SU-DHL-6 (cell line): ENCODE measurements around the gene C11orf24.

Experiments
- H2AFZ ChIP-seq: fragments of 200-600 bp; sonication (generic); 2 replicates; pipeline ENCODE4 v1.6.1; 2014; ENCODE audit warnings: low read depth, mild to moderate bottlenecking, moderate library complexity, mixed read lengths, antibody characterized with exemption, low read length; ENCODE audit not compliant: severe bottlenecking
- H3F3A ChIP-seq: fragments of 200-600 bp; shearing (Covaris generic); 2 replicates; pipeline ENCODE4 v1.6.0; 2016; ENCODE audit warnings: antibody characterized with exemption, mild to moderate bottlenecking; ENCODE audit not compliant: insufficient read depth
- H3K27ac ChIP-seq: fragments of 200-600 bp; sonication (generic); 2 replicates; pipeline ENCODE4 v1.5.1; 2016; ENCODE audit warnings: low read depth, mild to moderate bottlenecking, low read length, moderate library complexity, mixed read lengths
- H3K27me3 ChIP-seq: fragments of 200-600 bp; sonication (generic), shearing (Covaris generic); 2 replicates; pipeline ENCODE4 v1.6.0; 2014; ENCODE audit warnings: mild to moderate bottlenecking, low read length
- H3K36me3 ChIP-seq: fragments of 200-600 bp; sonication (generic); 2 replicates; pipeline ENCODE4 v1.6.1; 2014; ENCODE audit warnings: mild to moderate bottlenecking, low read length, mixed read lengths
- H3K4me2 ChIP-seq: fragments of 300-600, 200-600 bp; shearing (Covaris generic), sonication (generic); 2 replicates; pipeline ENCODE4 v1.6.0; 2014; ENCODE audit warnings: low read length, low read depth, mild to moderate bottlenecking; ENCODE audit not compliant: poor library complexity, severe bottlenecking
- H3K4me3 ChIP-seq: fragments of 200-600 bp; sonication (generic); 2 replicates; pipeline ENCODE4 v1.5.1; 2014; ENCODE audit warnings: antibody characterized with exemption, low read length, mild to moderate bottlenecking, mixed read lengths; ENCODE audit not compliant: insufficient read depth, poor library complexity, severe bottlenecking
- H3K79me2 ChIP-seq: fragments of 200-600 bp; sonication (generic); 2 replicates; pipeline ENCODE4 v1.6.1; 2014; ENCODE audit warnings: mild to moderate bottlenecking, low read length, moderate library complexity; ENCODE audit not compliant: insufficient read depth
- H3K9ac ChIP-seq: fragments of 200-600 bp; sonication (generic); 2 replicates; pipeline ENCODE4 v1.7.0; 2014; ENCODE audit warnings: mild to moderate bottlenecking, low read length
- H3K9me2 ChIP-seq: fragments of 200-600 bp; sonication (generic); replicated peaks from 2 replicates; pipeline ENCODE4 v1.6.1; 2014; ENCODE audit warnings: low read length; ENCODE audit not compliant: insufficient read depth
- H3K9me3 ChIP-seq: fragments of 200-600 bp; sonication (generic); 2 replicates; pipeline ENCODE4 v1.6.1; 2014; ENCODE audit warnings: low read length, mixed read lengths; ENCODE audit not compliant: insufficient read depth
- H4K20me1 ChIP-seq: fragments of 200-600 bp; sonication (generic); 2 replicates; pipeline ENCODE4 v1.6.1; 2014; ENCODE audit warnings: low read depth, mild to moderate bottlenecking, antibody characterized with exemption, low read length, moderate library complexity, mixed read lengths
- EZH2phosphoT487 ChIP-seq: fragments of 200-600 bp; sonication (generic), shearing (Covaris generic); conservative IDR thresholded peaks from 2 replicates; pipeline ENCODE4 v1.6.1; 2018; ENCODE audit warnings: mild to moderate bottlenecking, antibody characterized with exemption, low read length, moderate library complexity, mixed read lengths
- TF ChIP-seq, protein P1 (sequence below): fragments of 200-600 bp; sonication (generic); IDR thresholded peaks from one replicate; pipeline ENCODE4 v1.5.1; 2017; ENCODE audit warnings: antibody characterized with exemption, mild to moderate bottlenecking, low read length, moderate library complexity; ENCODE audit not compliant: insufficient read depth, poor library complexity, severe bottlenecking

C11orf24 gene

DNA sequence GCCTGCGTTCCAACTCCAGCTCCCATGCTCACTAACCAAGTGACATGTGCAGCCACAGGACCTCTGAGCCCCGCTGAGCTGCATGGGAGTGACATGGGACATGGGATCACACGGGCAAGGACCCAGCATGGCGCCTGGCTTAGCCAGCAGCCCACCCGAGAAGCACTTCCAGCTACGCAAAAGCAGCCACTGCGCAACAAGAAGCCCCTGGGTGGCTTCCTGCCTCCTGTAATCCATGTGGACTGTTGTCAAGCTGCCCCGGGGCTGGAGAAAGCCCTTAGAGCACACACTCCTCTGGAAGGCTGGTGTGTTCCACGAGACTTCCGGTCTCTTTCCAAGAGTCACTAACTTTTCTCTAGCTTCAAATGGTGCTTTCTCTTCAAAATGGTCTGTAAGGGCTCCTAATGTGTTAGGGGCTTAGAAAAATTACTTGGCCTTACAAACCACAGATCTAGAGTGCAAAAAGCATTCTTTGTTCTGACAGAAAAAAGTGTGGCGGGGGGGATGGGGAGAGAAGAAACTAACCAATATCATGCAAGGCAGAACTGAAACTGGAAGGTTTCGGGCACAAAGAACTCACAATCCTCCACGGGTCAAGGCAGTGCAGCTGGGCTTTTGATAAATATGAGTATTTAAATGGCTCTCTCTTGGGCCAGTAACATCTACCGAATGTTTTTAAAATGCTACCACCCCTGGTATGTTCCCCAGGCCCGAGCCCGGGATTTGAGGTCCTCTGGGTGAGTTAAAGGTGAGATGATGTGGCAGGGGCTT, 5.5 kb downstream of the C11orf24 start:
- peak overlapping the region; percentile 81 for H3K27ac ChIP-seq
- no peaks in the 10 kb centered on the region for H3K36me3 ChIP-seq
- H3K79me2 ChIP-seq, result peaks cover 27% of the 10 kb centered on the region
- H3K9me3 ChIP-seq, result no peaks in the 10 kb centered on the region
- no peak overlapping the region for H3K4me3 ChIP-seq
- no peak overlapping the region for H2AFZ ChIP-seq
- H3K4me2 ChIP-seq, result peak overlapping the region; percentile 49
- H3K9ac ChIP-seq, result peak overlapping the region; percentile 36
- TF ChIP-seq EZH2phosphoT487, result no peak
- TF ChIP-seq, protein P1, sequence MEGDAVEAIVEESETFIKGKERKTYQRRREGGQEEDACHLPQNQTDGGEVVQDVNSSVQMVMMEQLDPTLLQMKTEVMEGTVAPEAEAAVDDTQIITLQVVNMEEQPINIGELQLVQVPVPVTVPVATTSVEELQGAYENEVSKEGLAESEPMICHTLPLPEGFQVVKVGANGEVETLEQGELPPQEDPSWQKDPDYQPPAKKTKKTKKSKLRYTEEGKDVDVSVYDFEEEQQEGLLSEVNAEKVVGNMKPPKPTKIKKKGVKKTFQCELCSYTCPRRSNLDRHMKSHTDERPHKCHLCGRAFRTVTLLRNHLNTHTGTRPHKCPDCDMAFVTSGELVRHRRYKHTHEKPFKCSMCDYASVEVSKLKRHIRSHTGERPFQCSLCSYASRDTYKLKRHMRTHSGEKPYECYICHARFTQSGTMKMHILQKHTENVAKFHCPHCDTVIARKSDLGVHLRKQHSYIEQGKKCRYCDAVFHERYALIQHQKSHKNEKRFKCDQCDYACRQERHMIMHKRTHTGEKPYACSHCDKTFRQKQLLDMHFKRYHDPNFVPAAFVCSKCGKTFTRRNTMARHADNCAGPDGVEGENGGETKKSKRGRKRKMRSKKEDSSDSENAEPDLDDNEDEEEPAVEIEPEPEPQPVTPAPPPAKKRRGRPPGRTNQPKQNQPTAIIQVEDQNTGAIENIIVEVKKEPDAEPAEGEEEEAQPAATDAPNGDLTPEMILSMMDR, result no peak
- H4K20me1 ChIP-seq, result no peaks in the 10 kb centered on the region
- peaks cover 4% of the 10 kb centered on the region; the same call in 1 of the 2 replicates for H3F3A ChIP-seq
- H3K27me3 ChIP-seq, result no peaks in the 10 kb centered on the region
- no peaks in the 10 kb centered on the region for H3K9me2 ChIP-seq

DNA sequence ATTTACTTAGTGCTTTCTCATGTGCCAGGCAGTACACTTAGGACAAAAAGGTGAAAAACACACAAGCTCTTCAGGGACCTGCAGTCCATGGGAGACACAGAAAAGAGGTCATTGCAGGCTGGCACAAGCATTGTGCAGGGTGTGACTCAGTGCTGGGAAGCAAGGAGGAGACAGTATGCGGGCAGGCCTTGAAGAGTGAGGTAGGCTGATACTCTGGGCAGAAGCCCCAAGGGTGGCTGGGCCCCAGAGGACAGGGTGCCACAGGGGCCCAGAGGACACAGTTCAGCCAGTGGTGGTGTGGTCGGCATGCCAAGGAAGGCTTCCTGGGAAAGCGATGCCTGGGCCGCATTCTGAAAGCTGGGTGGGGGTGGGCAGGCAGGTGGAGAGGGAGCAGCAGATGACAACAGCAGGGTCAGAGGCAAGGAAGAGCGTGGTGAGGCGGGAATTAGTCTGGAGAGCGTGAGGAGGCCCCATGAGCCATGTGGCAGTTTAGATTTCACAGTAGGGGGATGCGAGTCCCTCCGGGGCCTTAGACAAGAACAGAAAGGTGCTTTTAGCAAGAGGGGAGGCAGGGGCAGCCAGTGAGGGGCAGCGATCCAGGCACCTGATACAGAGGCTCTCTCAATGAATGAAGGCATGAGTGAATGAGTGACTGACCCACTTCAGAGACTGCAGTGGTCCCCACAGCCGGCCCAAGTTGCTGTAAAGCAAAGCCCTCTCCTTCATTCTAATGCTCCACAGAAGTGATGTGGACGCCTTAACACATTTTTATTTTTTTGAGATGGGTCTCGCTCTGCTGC, 6.8 kb downstream of the C11orf24 start:
- Histone ChIP-seq H2AFZ (no peak overlapping the region), H3K9ac (no peak overlapping the region), H3K4me3 (no peak overlapping the region), H3F3A (peaks cover 4% of the 10 kb centered on the region; the same call in 1 of the 2 replicates), H3K4me2 (no peak overlapping the region), H3K9me3 (no peaks in the 10 kb centered on the region), H4K20me1 (no peaks in the 10 kb centered on the region), H3K36me3 (no peaks in the 10 kb centered on the region), H3K27me3 (no peaks in the 10 kb centered on the region), H3K79me2 (peaks cover 14% of the 10 kb centered on the region), H3K27ac (no peak overlapping the region), H3K9me2 (no peaks in the 10 kb centered on the region)
- TF ChIP-seq, protein P1, result no peak
- TF ChIP-seq EZH2phosphoT487, result no peak

DNA sequence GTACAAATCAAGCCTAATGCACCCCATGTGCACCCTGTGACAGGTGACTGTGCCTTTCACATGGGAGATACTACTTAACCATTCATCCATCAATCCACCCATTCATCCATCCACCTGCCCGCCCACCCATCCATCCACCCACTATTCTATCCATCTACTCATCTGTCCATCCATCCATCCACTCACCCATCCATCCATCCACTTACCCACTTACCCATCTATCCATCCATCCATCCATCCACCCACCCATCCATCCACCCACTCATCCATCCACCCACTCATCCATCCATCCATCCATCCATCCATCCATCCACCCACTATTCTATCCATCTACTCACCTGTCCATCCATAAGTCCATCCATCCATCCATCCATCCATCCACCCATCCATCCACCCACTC, 7.5 kb downstream of the C11orf24 start:
- no peaks in the 10 kb centered on the region for H3K36me3 ChIP-seq
- TF ChIP-seq, protein P1, result no peak
- TF ChIP-seq EZH2phosphoT487, result no peak
- H3K79me2 ChIP-seq, result 0 out of 2 replicates have a peak, but pooled peaks cover 8% of the 10 kb centered on the region
- H3F3A ChIP-seq, result peaks cover 4% of the 10 kb centered on the region; the same call in 1 of the 2 replicates
- H3K9me2 ChIP-seq, result no peaks in the 10 kb centered on the region
- H3K27ac ChIP-seq, result no peak overlapping the region
- no peak overlapping the region for H3K4me3 ChIP-seq
- no peaks in the 10 kb centered on the region for H3K9me3 ChIP-seq
- H3K9ac ChIP-seq, result no peak overlapping the region
- no peaks in the 10 kb centered on the region for H3K27me3 ChIP-seq
- no peak overlapping the region for H3K4me2 ChIP-seq
- H4K20me1 ChIP-seq, result no peaks in the 10 kb centered on the region
- no peak overlapping the region for H2AFZ ChIP-seq
